ENCODE results near the gene DNAJC1.

DNAJC1 gene

DNA sequence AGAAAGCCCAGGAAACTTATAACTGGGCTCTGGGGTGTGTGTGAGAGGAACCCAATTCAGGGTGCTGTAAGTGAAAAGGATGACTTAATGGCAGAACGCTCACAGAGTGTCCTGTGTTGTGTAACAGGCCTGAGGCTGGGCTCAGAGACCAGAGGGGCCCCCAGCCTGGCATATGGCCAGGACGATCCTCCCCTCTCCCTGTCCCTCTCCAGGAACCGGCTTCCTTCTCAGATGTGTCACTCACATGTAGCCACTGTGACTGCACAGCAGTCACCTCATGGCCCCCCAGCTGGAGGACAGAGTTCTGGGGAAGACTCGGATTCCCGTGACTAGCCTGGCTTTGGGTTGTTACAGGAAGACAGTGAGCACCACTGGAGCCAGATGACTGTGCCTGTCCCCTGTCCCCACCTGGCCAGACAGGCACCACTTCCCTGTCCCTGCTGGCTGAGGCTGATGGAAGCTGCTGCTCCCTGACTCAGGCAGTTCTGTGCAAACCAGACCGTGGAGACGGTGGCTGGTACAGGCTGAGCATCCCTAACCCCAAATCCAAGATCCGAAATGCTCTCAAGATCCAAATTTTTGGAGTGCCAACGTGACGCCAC lies 249.0 kb downstream of the DNAJC1 start:
- H3K4me3 ChIP-seq (ENCODE audit: low read depth, low read length): no peak overlapping the region

GRCh38 chr10:21753497-21754270 lies 249.8 kb downstream of the DNAJC1 start:
- TF ChIP-seq CTCF (IDR thresholded peaks at IDR 0.05; ENCODE audit: borderline replicate concordance, insufficient read depth, low read depth, low read length): no peak

More for the DNA sequence above, 249.0 kb downstream of the DNAJC1 start:
- TF ChIP-seq CTCF (IDR thresholded peaks at IDR 0.05; ENCODE audit: borderline replicate concordance, insufficient read depth, low read depth, low read length): no peak

DNA sequence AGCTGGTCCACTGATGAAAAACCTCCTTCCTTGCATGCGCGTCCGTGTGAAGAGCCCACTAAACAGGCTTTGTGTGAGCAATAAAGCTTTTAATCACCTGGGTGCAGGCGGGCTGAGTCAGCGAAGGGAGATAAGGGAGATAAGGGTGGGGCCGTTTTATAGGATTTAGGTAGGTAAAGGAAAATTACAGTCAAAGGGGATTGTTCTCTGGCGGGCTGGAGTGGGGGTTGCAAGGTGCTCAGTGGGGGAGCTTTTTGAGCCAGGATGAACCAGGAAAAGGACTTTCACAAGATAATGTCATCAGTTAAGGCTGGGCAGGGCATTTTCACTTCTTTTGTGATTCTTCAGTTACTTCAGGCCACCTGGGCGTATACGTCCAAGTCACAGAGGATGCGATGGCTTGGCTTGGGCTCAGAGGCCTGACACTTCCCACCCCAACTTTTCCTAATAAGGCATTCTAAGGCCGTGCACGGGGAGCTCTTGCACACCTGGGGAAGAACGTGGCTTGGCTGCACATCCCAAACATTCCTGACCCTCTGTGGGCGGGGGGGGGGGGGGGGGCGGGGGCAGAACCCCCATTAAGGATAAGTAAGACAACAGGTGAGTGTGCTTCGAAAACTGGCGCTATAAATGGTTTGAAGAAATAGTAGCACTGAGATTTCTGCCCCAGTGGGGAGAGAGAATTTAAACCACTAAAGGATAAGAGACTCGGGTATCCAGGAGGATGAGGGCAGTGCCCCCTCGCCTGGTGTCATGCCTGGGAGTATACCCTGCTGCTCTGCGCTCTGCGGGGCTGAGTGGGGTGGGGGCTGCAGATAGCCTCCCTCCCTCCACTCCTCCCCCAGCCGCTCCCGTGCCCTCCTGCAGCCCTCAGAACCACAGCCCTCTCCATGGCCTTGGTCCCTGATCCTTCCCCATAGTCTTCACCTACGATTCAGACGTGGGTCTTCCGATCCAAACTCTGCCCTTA lies 251.9 kb downstream of the DNAJC1 start:
- TF ChIP-seq CTCF (IDR thresholded peaks at IDR 0.05; ENCODE audit: borderline replicate concordance, insufficient read depth, low read depth, low read length): no peak
- no peak overlapping the region for H3K4me3 ChIP-seq (ENCODE audit: low read depth, low read length)

More at GRCh38 chr10:21753497-21754270, 249.8 kb downstream of the DNAJC1 start:
- no peak overlapping the region for H3K4me3 ChIP-seq (ENCODE audit: low read depth, low read length)

DNA sequence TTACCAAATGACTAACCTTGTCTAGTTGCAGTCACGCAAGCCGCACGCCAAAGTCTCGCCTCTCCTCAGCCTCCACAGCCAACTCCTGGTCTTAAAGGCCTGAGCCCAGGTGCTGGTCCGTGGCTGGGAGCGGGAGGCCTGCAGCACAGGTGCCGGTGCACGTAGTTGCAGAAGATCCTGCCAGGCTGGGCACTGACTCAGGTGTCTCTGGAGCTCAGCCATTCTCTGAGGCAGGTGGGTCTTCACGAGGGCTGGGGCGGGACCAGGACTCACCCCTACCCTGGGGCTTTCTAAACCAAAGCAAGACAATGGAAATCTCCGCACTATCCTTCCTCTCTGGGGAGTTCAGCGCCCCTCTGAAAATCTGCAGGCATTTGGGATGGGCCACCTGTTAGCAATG lies 253.1 kb downstream of the DNAJC1 start:
- no peak overlapping the region for H3K4me3 ChIP-seq (ENCODE audit: low read depth, low read length)
- no peak for TF ChIP-seq CTCF (IDR thresholded peaks at IDR 0.05; ENCODE audit: borderline replicate concordance, insufficient read depth, low read depth, low read length)

GRCh38 chr10:21749788-21750187 lies 253.7 kb downstream of the DNAJC1 start:
- no peak for TF ChIP-seq CTCF (IDR thresholded peaks at IDR 0.05; ENCODE audit: borderline replicate concordance, insufficient read depth, low read depth, low read length)
- H3K4me3 ChIP-seq (ENCODE audit: low read depth, low read length): no peak overlapping the region

- TF ChIP-seq CTCF (IDR thresholded peaks at IDR 0.05; ENCODE audit: borderline replicate concordance, insufficient read depth, low read depth, low read length): no peak
- no peak overlapping the region for H3K4me3 ChIP-seq (ENCODE audit: low read depth, low read length)
Observed at GRCh38 chr10:21747809-21748208, 255.7 kb downstream of the DNAJC1 start.

Data from GM12875 (cell line).